ENCODE results near the gene COL4A5.
A peak's percentile ranks its signal among the peaks of the same experiment; 100 is the strongest.

COL4A5 gene

DNA sequence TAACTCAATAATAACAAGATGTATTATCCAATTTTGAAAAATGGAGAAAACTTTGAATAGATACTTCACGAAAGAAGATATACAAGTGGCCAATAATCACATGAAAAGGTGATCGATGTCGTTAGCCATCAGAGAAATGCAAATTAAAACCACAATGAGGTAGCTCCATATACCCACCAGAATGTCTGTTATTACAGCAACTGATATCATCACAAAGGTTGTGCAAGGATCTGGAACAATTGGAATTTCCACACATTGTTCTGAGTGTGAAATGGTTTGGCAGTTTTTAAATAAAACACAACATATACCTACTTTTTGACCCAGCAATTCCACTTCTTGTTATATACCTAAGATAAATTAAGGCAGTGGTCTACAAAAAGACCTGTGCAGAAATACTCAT is 225.1 kb downstream of the COL4A5 start:
- no peak for DNase-seq

DNA sequence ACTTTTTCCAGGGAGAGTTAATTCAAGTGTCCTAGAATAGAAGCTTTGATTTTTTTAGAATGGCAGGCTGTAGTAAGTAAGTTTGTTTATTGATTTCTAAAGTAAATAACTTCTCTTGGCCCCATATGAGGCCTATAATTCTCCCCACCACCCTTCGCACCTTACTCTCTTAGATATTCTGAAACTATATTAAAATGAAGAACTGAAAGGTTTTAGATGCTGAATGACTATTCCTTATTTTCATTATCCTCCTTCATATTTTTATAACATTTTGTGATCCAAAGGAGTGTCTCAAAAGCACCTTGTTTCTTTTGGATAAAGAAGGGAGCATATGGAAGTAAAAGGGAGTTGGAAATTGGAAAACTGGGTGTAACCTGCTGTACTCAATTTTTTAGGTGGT is 226.5 kb downstream of the COL4A5 start:
- no peak for DNase-seq

DNA sequence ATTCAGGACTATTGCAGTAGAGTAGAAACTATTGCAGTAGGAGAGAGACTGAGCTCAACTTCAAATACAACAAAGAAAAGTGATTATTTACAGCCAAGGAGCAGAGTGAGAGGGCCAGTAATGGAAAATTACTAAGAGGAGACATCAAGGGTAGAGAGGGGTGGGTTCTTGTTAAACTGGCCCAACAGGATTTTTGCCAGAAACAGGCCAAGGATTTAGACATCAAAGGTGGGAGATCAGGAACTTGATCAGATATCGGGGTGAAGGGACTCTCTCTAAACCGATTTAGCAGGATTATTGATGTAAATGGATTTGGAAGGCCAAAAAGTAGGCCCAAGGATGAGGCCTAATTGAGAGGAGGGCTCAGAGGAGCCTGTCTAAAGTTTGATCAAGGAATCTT is 231.9 kb downstream of the COL4A5 start:
- DNase-seq = no peak

DNA sequence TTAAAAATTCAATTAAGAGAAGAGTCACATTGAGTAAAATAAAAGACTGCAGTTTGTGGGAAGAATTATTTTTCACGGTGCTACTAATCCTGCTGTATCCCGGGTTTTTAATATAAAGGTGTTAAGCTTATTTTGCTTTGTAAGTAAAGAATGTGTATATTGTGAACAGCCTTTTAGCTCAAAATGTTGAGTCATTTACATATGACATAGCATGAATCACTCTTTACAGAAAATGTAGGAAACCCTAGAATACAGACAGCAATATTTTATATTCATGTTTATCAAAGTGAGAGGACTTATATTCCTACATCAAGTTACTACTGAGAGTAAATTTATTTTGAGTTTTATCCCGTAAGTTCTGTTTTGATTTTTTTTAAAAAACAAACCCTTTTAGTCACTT is 257.1 kb downstream of the COL4A5 start:
- no peak for DNase-seq

DNA sequence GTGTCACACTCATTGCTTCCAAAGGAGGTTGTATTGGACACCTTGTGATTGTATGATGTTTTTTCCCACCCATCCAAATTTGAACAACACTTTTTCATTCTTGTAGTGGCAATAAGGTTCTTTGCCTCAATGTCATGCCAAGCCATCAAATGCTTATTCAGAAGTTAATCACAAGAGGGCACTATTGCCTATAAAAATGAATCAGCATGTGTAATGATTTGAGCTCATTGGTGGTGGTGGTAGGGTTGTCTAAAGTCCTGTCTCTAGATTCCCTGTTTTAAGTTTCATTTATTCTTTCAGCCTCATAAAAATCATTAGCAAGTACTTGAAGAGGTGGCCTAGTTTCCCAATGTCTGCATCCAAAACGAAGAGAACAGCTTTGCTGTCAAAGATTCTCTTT is 259.7 kb downstream of the COL4A5 start:
- peak; percentile 27 for DNase-seq

DNA sequence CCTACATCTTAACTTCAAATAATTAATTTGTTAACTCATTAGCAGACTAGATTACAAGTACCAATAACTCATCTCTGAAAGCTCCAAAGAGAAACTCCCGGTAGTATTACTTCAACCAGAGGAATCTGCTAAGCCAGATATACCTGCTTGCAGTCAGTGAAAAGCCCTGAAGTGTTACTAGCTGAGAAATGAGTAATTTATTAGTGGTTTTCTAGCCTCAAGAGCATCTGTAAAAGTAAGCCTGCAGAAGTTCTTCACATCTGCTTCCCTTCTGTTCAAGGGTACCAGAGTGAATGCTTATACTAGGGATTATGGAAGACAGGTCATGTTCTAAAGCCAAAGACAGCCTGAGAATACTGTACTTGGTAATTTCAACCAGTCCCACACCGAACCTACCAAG is 262.0 kb downstream of the COL4A5 start:
- DNase-seq = no peak

DNA sequence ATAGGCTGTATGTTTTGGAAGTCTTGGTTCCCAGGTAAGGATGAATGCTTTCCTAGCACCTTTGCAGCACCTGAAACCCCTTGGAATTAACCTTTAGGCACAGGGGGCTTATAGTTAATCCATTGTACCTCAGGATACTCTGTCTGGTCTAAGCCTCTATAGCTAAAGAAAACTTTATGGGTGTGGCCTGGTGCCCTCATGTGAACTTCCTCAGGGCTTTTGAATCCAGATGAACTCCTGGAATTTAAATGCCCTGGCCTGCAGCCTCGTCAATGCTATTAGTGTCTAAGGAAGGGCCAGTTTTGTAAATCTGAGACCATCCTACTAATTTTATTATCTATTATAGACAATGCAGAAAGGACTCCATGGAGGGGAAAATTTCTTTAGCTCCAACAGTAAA is 262.9 kb downstream of the COL4A5 start:
- DNase-seq = no peak

DNA sequence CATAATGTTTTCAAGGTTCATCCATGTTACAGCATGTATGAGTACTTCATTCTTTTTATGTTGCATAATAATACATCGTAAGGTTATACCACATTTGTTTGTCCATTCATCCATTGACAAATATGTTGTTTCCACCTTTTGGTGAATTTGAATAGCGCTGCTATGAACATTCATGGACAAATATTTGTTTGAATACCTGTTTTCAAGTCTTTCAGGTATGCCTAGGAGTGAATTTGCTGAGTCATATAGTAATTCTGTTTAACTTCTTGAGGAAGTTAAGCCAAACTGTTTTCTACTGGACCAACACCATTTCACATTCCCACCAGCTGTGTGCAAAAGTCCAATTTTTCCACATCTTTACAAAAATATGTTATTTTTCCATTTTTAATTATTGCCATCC is 265.2 kb downstream of the COL4A5 start:
- no peak for DNase-seq

DNA sequence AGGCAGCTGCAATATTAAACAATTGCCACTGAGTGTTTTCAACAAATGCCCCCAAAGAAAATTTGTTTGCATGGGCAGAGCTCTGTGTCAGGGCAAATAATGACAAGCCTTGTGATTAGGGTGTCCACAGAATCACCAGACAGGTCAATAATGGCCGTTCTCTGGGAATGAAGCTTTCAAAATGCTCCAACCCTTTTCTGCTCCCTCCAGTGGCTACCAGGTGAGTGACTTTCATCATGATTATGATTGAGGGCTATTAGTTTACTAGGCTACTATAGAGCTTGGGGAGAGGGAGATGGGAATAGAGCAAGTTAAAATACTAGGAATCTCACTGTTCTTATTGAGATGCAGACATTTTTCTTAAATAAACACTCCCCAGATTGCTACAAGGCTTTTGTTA is 273.2 kb downstream of the COL4A5 start:
- DNase-seq = no peak

DNA sequence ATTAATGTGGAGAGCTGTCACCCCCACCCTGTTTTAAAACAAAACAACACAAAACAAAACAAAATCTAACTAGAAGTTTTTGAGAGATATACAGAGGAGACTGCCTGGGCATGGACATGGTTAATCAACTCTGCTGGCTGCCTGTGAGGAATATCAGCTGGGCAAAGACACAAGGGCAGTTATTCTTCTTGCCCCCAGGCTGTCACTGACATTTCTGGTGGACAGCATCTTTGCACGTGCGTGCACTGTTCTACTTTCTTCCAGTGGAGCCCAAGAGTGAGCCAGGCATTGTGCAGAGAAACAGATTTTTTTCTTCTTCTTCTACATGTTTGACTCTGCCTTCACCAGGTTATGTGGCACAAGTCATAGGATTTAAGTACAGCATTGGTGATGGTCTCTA is 282.9 kb downstream of the COL4A5 start:
- DNase-seq = no peak

DNA sequence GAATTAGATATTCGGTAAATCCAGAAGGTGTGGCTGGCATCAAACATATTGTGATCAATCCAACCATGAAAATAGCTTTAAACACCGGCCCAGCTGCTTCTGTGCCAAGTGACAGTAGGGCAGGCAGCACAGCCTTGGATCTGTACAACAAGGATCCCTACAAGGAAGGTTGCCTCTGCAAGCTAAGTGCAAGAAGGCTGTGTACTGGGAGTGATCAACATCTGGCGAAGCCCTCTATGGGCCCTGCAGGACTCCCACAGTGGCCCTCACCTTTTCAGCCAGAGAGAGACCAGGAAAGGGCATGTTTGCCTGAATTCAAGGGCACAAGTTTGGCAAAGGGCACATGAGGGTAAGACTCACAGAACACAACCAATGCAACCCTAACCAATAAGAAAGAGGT is 287.1 kb downstream of the COL4A5 start:
- no peak for DNase-seq

DNA sequence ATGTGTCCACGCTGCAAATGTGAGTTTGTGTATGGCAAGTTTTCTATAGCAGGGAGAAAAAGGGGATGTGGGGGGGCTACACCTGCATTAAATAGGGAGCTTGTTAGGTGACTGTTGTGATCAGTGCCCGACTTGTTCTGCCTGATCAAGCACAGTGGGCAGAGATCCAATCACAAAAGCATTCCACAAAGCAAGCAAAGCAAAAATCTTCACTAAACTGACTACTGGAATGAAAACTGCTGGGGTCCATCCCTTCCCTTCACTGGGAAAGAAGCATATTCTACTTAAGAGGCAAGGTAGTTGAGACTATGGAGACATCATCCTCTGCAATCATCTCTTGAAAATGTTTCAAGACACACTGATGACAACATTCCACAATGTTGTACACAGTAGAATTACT is 291.5 kb downstream of the COL4A5 start:
- DNase-seq = no peak

DNA sequence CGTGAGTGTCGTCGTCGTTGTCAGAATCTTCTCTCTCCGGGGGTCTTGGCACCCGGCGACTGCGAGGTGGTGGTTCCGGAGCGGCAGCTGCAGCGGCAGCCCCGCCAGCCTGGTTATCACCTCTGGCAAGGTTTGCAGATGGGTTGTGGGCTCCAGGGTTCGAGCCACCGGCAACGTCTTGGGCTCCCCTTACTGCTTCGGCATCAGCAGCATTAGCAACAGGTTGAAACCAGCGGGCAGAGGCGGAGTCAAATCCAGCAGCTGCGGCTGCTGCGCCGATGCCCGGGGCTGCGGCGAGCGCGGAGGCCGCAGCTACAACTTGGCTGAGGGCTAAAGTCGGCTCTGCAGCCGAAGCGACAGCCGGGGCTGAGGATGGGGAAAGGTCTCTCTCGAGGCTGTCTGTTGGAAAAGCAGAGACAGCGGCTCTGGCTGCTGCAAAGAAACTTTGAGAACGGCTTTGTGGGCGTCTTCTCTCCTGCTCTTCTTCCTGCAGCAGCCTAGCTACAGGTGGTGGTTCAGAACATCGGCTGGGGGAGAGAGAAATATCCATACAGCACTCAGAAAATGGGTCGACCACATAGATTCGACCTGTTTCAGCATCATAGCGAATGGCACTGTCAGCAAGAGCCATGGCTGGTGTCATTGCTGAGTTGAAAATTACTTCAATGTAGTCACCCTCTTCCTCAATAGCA is 293.1 kb downstream of the COL4A5 start:
- DNase-seq = no peak

DNA sequence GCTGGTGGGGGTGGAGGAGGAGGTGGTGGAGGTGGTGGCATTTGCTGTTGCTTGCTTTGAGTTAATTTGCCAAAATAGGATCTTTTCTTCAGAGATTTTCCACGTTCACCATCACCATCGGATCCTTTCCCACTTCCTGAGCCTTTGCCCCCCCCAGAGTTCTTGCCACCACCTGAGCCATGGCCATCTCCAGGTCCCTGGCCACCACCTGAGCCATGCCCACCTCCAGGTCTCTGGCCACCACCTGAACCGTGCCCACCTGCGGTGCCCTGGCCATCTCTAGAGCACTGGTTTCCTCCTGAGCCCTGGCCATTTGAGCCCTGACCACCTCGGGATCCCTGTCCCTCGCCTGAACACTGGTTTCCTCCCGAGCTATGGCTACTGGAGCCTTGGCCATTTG is 294.8 kb downstream of the COL4A5 start:
- no peak for DNase-seq

DNA sequence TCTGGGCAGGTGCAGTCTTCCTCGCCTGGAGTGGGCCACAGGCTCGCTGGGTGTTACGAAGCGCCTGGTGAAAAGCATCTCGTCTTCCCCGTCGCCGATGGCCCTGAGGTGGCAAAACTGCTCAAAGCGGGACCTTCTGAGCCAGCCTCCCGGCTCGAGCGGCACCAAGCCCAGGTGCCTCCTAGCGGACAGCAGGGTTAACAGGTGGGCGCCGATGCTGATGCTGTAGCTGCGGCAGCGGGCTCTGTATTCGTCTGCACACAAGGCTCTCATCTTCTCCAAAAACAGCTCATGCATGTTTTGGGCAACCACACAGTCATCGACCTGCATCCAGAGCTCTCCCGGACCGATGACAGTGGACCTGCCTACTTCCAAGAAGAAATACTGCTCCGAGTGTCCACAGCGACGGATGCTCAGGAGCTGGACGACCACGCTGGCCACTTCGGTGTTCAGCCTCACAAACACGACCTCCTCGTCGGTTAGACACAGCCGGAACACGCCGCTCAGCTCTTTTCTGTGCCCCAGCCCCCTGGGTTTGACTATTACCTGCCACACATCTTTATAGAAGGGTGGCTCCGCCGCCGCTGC is 295.5 kb downstream of the COL4A5 start:
- no peak for DNase-seq

DNA sequence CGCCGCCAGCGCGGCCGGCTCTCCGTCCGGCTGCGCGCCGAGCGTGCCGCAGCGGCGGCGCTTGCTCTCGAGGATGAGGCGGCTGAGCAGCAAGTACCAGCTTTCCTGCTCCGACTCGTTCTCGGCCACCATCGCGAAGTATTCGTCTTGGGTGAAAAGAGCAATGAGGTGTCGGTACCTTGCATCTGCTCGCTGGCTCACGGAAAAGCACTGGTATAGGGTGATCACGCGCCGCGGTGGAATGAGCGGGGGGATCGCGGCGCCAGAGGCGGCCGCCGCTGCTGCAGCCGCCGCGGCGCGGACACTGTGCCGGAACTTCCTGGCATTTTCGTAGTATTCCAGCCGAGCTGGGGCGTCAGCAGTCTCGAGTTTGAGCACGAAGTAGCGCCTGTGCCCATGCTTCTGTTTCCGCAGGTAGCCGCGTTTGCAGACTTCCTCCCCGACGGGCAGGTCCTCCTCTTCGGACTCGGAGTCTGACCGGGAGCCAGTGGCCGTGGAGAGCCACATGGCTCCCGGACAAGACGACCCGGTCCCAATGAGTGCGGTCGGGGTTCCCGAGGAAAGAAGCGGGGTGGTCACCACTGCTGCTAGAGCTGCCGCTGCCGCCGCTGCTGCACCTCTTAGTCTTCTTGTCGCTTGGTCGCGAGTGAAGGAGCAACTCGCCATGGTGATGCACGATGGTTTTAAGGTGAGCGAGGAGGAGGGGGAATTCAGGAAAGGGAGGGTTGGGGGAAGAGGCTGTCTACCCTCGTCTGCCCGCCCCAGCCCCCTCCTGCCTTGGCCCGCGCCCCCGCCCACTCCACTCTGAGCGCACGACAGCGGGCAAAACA is 296.3 kb downstream of the COL4A5 start:
- DNase-seq = peak; percentile 90

DNA sequence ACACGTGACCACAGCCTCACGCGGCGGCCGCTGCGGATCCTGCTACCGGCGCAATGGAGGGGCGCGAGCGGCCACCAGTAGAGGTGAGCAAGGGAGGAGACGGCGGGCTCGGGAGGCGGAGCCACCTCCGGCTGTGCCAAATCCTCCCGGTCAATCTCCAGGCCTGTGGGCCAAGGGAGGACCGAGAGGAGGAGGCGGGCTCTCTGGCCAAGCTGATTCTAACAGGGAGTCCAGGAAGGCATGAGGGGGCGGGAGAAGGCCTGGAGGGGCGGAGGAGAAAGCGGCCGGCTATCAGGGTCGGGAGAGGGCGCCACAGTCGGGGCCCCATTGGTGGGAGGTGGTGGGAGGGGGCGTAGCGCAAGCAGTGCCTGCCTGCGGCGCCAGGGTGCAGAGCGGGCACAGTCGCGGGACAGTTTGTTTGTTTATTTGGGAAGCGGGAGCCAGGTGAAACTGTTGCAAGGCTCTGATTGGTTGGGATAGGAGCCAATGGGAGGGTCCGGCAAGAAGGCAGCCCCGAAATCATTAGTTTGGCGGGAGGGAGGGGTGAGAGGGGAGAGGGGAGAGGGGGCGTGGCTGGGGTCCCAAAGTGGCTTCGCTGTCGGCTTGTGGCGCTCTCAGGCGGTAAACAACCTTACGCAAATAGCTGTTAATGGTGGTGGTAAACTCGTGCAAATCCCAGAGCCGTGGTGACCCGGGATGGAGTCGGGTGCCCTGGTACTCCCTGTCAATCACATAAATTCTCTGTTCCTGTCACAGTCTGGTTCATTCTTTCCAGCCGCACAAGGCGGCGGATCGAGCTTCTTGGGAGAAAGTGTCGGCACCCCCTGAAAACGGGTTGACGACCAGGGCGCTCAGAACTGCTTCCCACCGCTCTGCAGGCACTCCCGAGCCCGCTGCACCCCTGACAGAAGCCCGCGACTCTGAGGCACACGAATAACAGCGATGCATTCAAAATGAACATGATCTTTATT is 297.2 kb downstream of the COL4A5 start, which contains the start of gene IRS4:
Gene IRS4, minus strand, starts transcription at position 55 of the 971 bp plus-strand sequence.
- DNase-seq = peak; percentile 92

DNA sequence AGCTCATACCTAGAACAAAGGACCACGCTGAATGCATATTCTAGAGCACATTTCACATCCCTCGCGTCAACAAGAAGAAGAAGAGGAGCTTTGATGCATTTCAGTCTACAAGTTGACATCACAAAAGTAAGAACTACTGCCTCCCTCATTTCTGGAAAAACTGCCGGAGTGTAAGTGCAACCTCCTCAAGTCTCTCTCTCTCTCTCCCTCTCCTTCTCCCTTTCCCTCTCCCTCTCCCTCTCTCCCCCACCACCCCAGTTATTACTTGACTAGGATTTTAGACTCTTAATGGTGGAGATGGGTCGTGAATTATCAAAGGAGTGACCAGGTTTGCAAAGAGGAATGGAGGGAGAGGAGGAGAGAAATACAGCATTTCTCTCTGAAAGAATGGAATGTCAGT is 298.1 kb downstream of the COL4A5 start:
- DNase-seq = no peak

DNA sequence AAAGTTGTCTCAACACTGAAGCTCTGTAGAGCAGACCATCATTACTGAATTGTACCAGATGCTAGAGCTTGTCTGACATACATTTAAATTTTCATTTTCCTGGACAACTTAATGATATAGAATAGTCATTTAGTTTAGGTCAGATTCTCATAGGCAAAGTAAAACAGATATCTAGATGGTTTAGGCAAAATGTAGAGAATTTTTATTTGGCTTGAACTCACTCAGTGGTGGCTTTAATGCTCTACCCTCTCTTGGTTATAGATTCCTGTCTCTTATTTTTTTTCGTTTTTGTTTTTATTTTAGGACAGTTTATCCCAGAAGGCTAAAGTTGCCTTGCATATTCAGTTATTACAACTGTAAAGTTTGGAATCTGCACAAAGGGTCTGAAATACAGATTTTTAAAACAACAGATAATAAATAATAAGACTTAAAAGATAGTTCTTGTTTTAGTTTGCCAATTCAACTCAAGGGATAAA is 300.7 kb downstream of the COL4A5 start:
- DNase-seq = no peak
